Activated gamma-delta T cell treated with anti-CD3 and anti-CD28 coated beads, Interleukin-2, amount 50 U/mL, for 16 hours (primary cell): Measurements from ENCODE around the gene ZFC3H1.
"Not testable (repeated sequence)": the region's sequence is repeated elsewhere in the genome, so short reads cannot be mapped to it uniquely, and the experiment has no call there.

Source experiments
- DNase-seq: peaks from one replicate; pipeline ENCODE4 v3.0.0-alpha.2; 2020; ENCODE audit warnings: low read depth

ZFC3H1 gene, protein sequence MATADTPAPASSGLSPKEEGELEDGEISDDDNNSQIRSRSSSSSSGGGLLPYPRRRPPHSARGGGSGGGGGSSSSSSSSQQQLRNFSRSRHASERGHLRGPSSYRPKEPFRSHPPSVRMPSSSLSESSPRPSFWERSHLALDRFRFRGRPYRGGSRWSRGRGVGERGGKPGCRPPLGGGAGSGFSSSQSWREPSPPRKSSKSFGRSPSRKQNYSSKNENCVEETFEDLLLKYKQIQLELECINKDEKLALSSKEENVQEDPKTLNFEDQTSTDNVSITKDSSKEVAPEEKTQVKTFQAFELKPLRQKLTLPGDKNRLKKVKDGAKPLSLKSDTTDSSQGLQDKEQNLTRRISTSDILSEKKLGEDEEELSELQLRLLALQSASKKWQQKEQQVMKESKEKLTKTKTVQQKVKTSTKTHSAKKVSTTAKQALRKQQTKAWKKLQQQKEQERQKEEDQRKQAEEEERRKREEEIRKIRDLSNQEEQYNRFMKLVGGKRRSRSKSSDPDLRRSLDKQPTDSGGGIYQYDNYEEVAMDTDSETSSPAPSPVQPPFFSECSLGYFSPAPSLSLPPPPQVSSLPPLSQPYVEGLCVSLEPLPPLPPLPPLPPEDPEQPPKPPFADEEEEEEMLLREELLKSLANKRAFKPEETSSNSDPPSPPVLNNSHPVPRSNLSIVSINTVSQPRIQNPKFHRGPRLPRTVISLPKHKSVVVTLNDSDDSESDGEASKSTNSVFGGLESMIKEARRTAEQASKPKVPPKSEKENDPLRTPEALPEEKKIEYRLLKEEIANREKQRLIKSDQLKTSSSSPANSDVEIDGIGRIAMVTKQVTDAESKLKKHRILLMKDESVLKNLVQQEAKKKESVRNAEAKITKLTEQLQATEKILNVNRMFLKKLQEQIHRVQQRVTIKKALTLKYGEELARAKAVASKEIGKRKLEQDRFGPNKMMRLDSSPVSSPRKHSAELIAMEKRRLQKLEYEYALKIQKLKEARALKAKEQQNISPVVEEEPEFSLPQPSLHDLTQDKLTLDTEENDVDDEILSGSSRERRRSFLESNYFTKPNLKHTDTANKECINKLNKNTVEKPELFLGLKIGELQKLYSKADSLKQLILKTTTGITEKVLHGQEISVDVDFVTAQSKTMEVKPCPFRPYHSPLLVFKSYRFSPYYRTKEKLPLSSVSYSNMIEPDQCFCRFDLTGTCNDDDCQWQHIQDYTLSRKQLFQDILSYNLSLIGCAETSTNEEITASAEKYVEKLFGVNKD (N-terminal part only)

GRCh38 chr12:71663561-71664410 lies at the start of gene ZFC3H1, which contains the start of gene THAP2:
ZFC3H1 (minus strand) TSS chr12:71663848; CDS start chr12:71663610, 238 bp downstream.
THAP2 (plus strand) TSS chr12:71664301; CDS start chr12:71664510, 209 bp downstream.
- DNase-seq, result peak; percentile 81

GRCh38 chr12:71710276-71711125 lies 46.9 kb upstream of the ZFC3H1 start:
- DNase-seq, result no peak

- DNase-seq, result no peak
Observed at GRCh38 chr12:71708658-71709057, 45.0 kb upstream of the ZFC3H1 start.

GRCh38 chr12:71704920-71705319 lies 41.3 kb upstream of the ZFC3H1 start:
- DNase-seq, result no peak

DNA sequence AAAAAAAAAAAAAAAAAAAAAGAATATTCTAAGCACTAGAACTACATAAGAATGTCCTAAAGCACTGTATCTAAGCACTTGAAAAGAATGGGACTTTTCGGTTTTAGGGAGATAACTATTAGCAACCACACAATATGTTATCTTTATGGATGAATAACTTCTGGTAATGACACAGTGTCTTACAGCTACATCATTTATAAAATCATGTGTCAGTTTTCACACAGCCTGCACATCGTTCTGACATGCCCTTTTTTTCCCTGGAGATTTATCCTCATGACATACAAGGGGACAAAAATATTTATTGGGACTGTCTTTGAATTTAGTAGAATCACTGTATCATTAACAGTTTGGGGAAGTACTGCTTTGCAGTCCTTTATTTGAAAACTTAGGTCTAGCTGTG lies 39.6 kb upstream of the ZFC3H1 start:
- DNase-seq, result no peak

- DNase-seq, result no peak
Observed at GRCh38 chr12:71702590-71702989, 38.9 kb upstream of the ZFC3H1 start.

- DNase-seq, result not testable (repeated sequence)
Observed at GRCh38 chr12:71702181-71702580, 38.5 kb upstream of the ZFC3H1 start.

DNA sequence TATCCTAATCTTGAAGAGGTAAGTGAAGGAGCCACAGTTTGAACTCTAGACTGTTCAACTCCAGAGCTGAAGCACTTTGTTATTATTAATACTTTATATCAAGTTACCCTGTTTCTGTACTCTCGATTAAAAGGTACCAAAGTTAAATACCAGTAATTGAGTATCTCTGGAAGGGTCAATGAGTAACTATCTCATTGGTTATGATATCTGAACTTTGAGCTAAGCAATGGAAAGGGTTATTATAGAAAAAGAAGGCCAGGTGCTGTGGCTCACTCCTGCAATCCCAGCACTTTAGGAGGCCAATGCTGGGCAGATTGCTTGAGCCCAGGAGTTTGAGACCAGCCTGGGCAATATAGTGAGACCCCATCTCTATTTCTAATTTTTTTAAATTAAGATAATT lies 32.1 kb upstream of the ZFC3H1 start:
- DNase-seq, result no peak

DNA sequence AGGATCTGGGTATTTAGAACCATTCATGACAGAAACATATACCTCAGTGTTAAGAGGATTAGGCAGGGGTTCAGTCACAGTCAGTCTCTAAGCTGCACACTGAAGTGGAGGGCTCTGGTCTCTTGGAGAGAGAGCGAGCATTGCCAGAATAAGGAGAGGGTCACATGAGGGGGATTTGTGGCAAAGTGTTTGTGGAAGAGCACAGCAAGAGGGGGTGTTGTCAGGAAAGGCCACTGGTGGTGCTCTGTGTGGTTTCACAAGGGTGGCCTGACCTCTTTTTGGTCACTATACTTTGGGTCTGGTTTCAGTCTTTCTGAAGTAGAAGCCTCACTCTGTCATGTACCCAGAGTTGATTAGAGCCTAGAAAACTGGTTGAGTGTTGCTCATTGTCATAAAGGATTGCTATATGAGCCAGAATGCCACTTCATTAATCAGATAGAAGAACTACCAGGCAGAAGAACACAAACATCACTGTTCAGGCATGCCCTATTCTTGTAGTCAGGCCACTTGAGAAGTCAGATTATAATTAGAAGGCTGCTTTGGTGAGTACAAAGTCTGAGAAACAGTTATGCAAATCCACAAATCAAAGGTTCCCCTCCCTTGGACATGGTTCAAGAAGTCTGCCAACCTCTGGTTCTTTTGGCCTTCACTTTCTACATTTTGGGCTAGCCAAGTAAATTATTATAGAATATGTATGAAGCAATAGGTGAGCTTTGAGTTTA lies 30.6 kb upstream of the ZFC3H1 start:
- no peak for DNase-seq

GRCh38 chr12:71693651-71694050 lies 30.0 kb upstream of the ZFC3H1 start:
- not testable (repeated sequence) for DNase-seq

DNA sequence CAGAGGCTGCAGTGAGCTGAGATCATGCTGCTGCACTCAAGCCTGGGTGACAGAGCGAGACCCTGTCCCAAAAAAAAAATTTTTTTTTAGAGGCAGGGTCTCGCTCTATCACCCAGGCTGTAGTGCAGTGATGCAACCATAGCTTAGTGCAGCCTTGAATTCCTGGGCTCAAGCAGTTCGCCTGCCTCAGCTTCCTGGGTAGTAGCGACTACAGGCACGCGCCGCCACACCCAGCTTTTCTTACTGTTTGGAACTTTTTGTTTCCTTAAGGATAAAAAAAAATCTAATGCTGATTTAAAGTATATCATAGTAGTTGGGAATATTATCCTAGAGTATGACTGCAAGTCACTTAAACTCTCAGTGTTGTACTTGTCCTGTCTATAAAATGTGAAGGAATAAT lies 29.5 kb upstream of the ZFC3H1 start:
- DNase-seq, result no peak

- DNase-seq, result no peak
Observed at GRCh38 chr12:71691504-71692129, 28.0 kb upstream of the ZFC3H1 start.

GRCh38 chr12:71688961-71689570 lies 25.4 kb upstream of the ZFC3H1 start:
- DNase-seq, result no peak

GRCh38 chr12:71687172-71687571 lies 23.5 kb upstream of the ZFC3H1 start:
- DNase-seq, result not testable (repeated sequence)

DNA sequence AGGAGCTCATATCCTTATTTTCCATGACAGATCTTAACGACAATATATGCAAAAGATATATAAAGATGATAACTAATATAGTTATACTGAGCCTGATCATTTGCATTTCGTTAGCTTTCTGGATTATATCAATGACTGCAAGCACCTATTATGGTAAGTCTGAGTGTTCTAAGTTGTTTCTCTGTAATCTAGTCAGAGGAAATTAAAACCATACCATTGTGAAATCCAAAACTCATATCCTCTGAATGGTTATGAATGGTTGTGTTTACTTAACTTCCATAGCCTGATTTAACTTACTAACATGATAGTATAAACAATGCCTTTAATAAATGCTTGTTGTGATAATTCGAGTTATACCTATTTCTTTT lies 23.0 kb upstream of the ZFC3H1 start:
- no peak for DNase-seq

DNA sequence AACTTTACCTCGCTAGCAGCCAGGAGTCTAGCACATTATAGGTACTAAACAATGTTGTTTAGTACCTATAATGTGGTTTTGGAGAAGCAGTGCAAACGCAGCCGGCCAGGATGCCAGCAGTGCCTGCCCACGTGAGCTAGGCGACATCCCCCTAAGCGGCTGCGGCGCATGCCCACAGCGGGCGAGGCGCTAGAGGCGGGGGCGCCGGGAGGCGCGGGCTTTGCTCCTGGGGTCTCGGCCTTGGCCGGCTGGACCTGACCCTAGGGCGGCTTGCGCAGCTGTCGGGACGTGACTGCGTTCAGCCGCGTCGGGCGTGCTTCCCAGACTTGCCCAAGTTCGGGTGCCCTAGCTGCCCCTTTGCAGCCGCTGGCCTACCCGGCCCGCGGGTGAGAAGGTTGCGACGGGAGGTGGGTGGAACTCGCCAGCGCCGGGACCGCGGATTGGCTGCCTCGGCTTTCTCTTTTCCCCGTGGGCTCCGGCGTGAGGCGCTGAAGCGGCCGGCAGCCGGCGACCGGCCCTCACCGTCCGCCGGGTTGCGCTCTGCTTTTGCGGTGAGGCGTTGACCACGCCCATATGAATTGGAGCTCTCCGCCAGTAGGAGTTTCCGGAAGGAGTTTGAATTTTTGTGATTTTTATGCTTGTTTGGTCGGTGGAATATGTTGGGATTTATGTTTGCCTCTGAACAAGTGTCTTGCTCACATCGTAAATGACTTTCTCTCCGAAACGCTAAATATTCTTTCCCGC lies 22.4 kb upstream of the ZFC3H1 start, which contains the start of gene TMEM19:
Gene TMEM19, plus strand, starts transcription at position 169 of the 744 bp plus-strand sequence. CDS start 599 bp downstream, outside the sequence.
- peak; percentile 65 for DNase-seq

DNA sequence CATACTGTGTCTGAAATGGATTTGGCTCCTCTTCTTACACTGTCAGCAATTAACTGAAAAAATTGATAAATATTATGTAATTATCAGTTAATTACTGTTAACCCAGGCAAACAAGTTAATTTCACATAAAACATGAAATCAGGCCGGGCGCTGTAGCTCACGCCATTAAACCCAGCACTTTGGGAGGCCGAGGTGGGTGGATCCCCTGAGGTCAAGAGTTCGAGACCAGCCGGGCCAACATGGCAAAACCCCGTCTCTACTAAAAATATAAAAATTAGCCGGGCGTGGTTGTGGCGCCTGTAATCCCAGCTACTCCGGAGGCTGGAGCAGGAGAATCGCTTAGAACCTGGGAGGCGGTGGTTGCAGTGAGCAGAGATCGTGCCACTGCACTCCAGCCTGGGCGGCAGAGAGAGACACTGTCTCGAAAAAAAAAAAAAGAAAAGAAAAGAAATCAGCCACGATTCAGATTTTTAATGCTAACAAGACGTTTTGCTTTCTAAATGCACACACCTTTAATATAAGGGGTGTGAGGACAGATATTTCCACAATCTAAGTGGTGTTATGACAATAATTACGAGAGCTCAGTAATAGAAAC lies 21.8 kb upstream of the ZFC3H1 start:
- DNase-seq, result no peak
